GM23338 (cell line): ENCODE measurements around the gene CUEDC1. TPM values are rescaled to one million over a fixed set of nuclear protein-coding genes. Genes with fewer than 3 reads are reported as not detected.

Experiments used
- ATAC-seq: fragments of 200-7000 bp; cut with Tn5 transposase; 3 replicates; pipeline ENCODE4 v1.9.1; 2020
- DNase-seq: peaks from one replicate; pipeline ENCODE4 v3.0.0-alpha.2; 2015; ENCODE audit warnings: low spot score
- H2AFZ ChIP-seq: fragments of 200-600 bp; sonication (generic); 2 replicates; pipeline ENCODE4 v1.8.0; 2016; ENCODE audit warnings: antibody characterized with exemption, mild to moderate bottlenecking, moderate library complexity
- H3F3A ChIP-seq: fragments of 200-600 bp; sonication (generic); replicated peaks from 2 replicates; pipeline ENCODE4 v1.8.0; 2017; ENCODE audit warnings: antibody characterized with exemption, mixed run types, low read depth
- H3K27ac ChIP-seq: fragments of 200-600 bp; sonication (generic); 2 replicates; pipeline ENCODE4 v1.6.1; 2016; ENCODE audit warnings: low read depth
- H3K27me3 ChIP-seq: fragments of 200-600 bp; sonication (generic); 2 replicates; pipeline ENCODE4 v1.8.0; 2016; ENCODE audit warnings: mild to moderate bottlenecking, mixed run types, moderate library complexity; ENCODE audit not compliant: insufficient read depth
- H3K36me3 ChIP-seq: fragments of 200-600 bp; sonication (generic); 2 replicates; pipeline ENCODE4 v1.8.0; 2016; ENCODE audit warnings: mild to moderate bottlenecking; ENCODE audit not compliant: insufficient read depth
- H3K4me1 ChIP-seq: fragments of 200-600 bp; sonication (generic); 2 replicates; pipeline ENCODE4 v1.8.0; 2016; ENCODE audit warnings: mild to moderate bottlenecking, moderate library complexity; ENCODE audit not compliant: insufficient read depth
- H3K4me2 ChIP-seq: fragments of 200-600 bp; sonication (generic); 2 replicates; pipeline ENCODE4 v1.7.1; 2017; ENCODE audit warnings: mixed run types
- H3K4me3 ChIP-seq: fragments of 200-600 bp; sonication (generic); 2 replicates; pipeline ENCODE4 v1.6.1; 2016; ENCODE audit warnings: mixed run types
- H3K79me2 ChIP-seq: fragments of 200-600 bp; sonication (generic); replicated peaks from 2 replicates; pipeline ENCODE4 v1.8.0; 2017; ENCODE audit warnings: mild to moderate bottlenecking; ENCODE audit not compliant: insufficient read depth
- H3K9me2 ChIP-seq: fragments of 200-600 bp; sonication (generic); 2 replicates; pipeline ENCODE4 v1.8.0; 2017; ENCODE audit not compliant: insufficient read depth
- H4K20me1 ChIP-seq: fragments of 200-600 bp; sonication (generic); replicated peaks from 2 replicates; pipeline ENCODE4 v1.8.0; 2017; ENCODE audit warnings: mild to moderate bottlenecking; ENCODE audit not compliant: insufficient read depth
- H3K27ac Mint-ChIP-seq: 2 replicates; pipeline ENCODE4 v1.8.0; 2020; ENCODE audit warnings: inconsistent platforms, mild to moderate bottlenecking, moderate library complexity, mixed read lengths
- H3K27me3 Mint-ChIP-seq: 3 replicates; pipeline ENCODE4 v1.8.0; 2022; ENCODE audit warnings: low read depth, mild to moderate bottlenecking, moderate library complexity, mixed read lengths, inconsistent platforms; ENCODE audit not compliant: insufficient read depth, poor library complexity
- H3K36me3 Mint-ChIP-seq: 3 replicates; pipeline ENCODE4 v1.8.0; 2021; ENCODE audit warnings: low read depth, mild to moderate bottlenecking, inconsistent platforms, moderate library complexity, mixed read lengths
- H3K4me1 Mint-ChIP-seq: 3 replicates; pipeline ENCODE4 v1.8.0; 2020; ENCODE audit warnings: mild to moderate bottlenecking, inconsistent platforms, mixed read lengths
- H3K4me3 Mint-ChIP-seq: 3 replicates; pipeline ENCODE4 v1.8.0; 2021; ENCODE audit warnings: moderate library complexity, mild to moderate bottlenecking, inconsistent platforms, mixed read lengths
- H3K9me3 Mint-ChIP-seq: 3 replicates; pipeline ENCODE4 v1.8.0; 2020; ENCODE audit warnings: moderate library complexity, mild to moderate bottlenecking, inconsistent platforms, mixed read lengths
- CREB1 ChIP-seq: fragments of 250-450 bp; sonication (Bioruptor Pico); IDR thresholded peaks from 2 replicates; pipeline ENCODE4 v1.5.0; 2020; ENCODE audit warnings: low read depth, mild to moderate bottlenecking, moderate library complexity
- ETS1 ChIP-seq: IDR thresholded peaks from 2 replicates; pipeline ENCODE4 v1.6.1; 2016; ENCODE audit warnings: antibody characterized with exemption
- EZH2 ChIP-seq: fragments of 200-600 bp; sonication (generic); IDR thresholded peaks from one replicate; pipeline ENCODE4 v1.8.0; 2017; ENCODE audit warnings: antibody characterized with exemption, mild to moderate bottlenecking, low read depth; ENCODE audit not compliant: unreplicated experiment
- EZH2phosphoT487 ChIP-seq: fragments of 200-600 bp; sonication (generic); IDR thresholded peaks from one replicate; pipeline ENCODE4 v1.8.1; 2018; ENCODE audit warnings: antibody characterized with exemption; ENCODE audit not compliant: unreplicated experiment
- JUNB ChIP-seq: IDR thresholded peaks from one replicate; pipeline ENCODE4 v1.6.1; 2016; ENCODE audit warnings: antibody characterized with exemption; ENCODE audit not compliant: unreplicated experiment
- NANOG ChIP-seq: IDR thresholded peaks from 2 replicates; pipeline ENCODE4 v1.6.1; 2016; ENCODE audit warnings: antibody characterized with exemption, borderline replicate concordance
- POLR2AphosphoS5 ChIP-seq: IDR thresholded peaks from 2 replicates; pipeline ENCODE4 v1.6.1; 2016; ENCODE audit warnings: antibody characterized with exemption, low read depth
- STAT1 ChIP-seq: IDR thresholded peaks from one replicate; pipeline ENCODE4 v1.6.1; 2016; ENCODE audit warnings: antibody characterized with exemption; ENCODE audit not compliant: unreplicated experiment
- ZNF114 ChIP-seq: fragments of 250-450 bp; sonication (Bioruptor Pico); IDR thresholded peaks from 2 replicates; pipeline ENCODE4 v1.5.0; 2020; ENCODE audit warnings: mild to moderate bottlenecking, moderate library complexity
- ZNF331 ChIP-seq: fragments of 250-450 bp; sonication (Bioruptor Pico); IDR thresholded peaks from 2 replicates; pipeline ENCODE4 v1.5.0; 2020; ENCODE audit warnings: low read depth, mild to moderate bottlenecking, moderate library complexity
- ZNF462 ChIP-seq: fragments of 250-450 bp; sonication (Bioruptor Pico); IDR thresholded peaks from 2 replicates; pipeline ENCODE4 v1.5.0; 2020; ENCODE audit warnings: mild to moderate bottlenecking, moderate library complexity
- polyA plus RNA-seq: library from polyadenylated mRNA; unstranded; fragments of >200 nt; fragmentation: Nextera tagmentation; extraction: Ambion mirVana; gene quantifications from 2 replicates; pipeline ENCODE4 v1.2.1, GENCODE V29; 2016
- total RNA-seq: library from RNA; depleted of rRNA; stranded (reverse); fragments of >200 nt; shearing (Covaris generic); gene quantifications from 2 replicates; pipeline ENCODE4 v1.2.3, GENCODE V29; 2014

CUEDC1 gene
- total and polyA plus RNA-seq, 2 experiments from 2014 or later = 3.0 to 7.7 TPM

GRCh38 chr17:57866723-57867122, 88.5 kb downstream of the CUEDC1 start (continued):
- no peak for TF ChIP-seq EZH2

GRCh38 chr17:57866319-57866718, 88.9 kb downstream of the CUEDC1 start:
- H3K4me3 Mint-ChIP-seq = no peak overlapping the region
- peaks cover 32% of the 10 kb centered on the region for H3K4me1 ChIP-seq
- H3K9me3 Mint-ChIP-seq = no peaks in the 10 kb centered on the region
- H3K27me3 Mint-ChIP-seq = peaks cover 26% of the 10 kb centered on the region
- no peak overlapping the region for H3K27ac Mint-ChIP-seq
- H3K27ac ChIP-seq = no peak overlapping the region
- DNase-seq (no peak), ATAC-seq (no peak)
- peaks cover 45% of the 10 kb centered on the region for H3K4me1 Mint-ChIP-seq
- no peak overlapping the region for H2AFZ ChIP-seq
- no peaks in the 10 kb centered on the region for H4K20me1 ChIP-seq
- peaks cover 20% of the 10 kb centered on the region for H3K36me3 Mint-ChIP-seq
- peaks cover 6% of the 10 kb centered on the region; the same call in 1 of the 2 replicates for H3F3A ChIP-seq
- no peaks in the 10 kb centered on the region for H3K9me2 ChIP-seq
- H3K4me2 ChIP-seq = no peak overlapping the region
- no peaks in the 10 kb centered on the region for H3K79me2 ChIP-seq
- no peaks in the 10 kb centered on the region; the same call in 1 of the 2 replicates for H3K36me3 ChIP-seq
- TF ChIP-seq ZNF114 (CRISPR knock-in tag) (no peak), ETS1 (no peak), POLR2AphosphoS5 (no peak), STAT1 (no peak), CREB1 (CRISPR knock-in tag) (no peak), ZNF331 (CRISPR knock-in tag) (no peak), EZH2 (no peak), EZH2phosphoT487 (no peak), JUNB (no peak), NANOG (no peak), ZNF462 (CRISPR knock-in tag) (no peak)
- H3K4me3 ChIP-seq = no peak overlapping the region
- peaks cover 18% of the 10 kb centered on the region for H3K27me3 ChIP-seq
